Measurements from ENCODE around the gene TCTN2. TPM values are rescaled to one million over a fixed set of nuclear protein-coding genes. Genes with fewer than 3 reads are reported as not detected.

TCTN2 gene
- total RNA-seq (21.9 and 22.8 TPM in 2 replicates), polyA plus RNA-seq (7.8 and 8.5 TPM in 2 replicates), polyA minus RNA-seq (3.1 and 3.8 TPM in 2 replicates)
- total RNA-seq (2013), result 4.3 TPM

DNA sequence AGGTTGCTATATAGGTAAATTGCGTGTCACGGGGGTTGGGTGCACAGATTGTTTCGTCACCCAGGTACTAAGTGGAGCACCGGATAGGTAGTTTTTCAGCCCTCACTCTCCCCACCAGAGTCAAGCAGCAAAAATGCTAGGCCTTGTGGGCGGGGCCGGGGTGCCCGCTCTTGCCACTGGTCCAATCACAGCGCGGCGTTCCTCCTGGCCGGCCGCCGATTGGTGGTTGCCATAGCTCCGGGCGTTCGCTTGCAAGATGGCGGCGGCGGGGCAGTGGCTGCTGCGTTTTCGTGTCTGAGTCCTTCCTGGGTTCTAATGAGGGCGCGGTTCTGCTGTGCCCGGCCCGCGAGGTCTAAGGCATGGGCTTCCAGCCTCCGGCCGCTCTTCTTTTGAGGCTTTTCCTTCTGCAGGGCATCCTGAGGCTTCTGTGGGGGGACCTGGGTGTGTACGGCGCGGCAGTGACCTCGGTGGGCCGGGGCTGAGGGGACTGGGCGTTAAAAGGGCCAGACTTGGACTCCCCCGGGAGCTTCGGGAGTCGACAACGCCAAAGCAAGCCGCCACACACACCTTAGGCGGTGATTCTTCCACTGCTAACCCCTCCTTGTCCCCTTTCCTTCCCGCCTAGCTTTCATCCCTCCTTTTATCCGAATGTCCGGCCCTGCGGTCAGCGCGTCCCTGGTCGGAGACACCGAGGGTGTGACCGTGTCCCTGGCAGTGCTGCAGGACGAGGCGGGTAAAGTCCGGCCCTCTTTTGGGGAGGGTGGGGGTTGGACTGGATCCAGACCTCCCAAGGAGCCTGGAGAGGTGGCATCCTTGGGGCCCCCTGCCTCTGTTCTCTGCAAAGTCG is at the start of gene TCTN2:
Gene TCTN2 (plus strand): TSS at position 232 of the 847 bp plus-strand sequence. CDS start 128 bp downstream, at position 360.
- DNase-seq (peak; percentile 92), ATAC-seq (ENCODE audit: low read depth) (peak; percentile 100)
- H3K27me3 Mint-ChIP-seq, result no peaks in the 10 kb centered on the region
- H3K9me3 ChIP-seq (ENCODE audit: control extremely low read depth in 1 of 3, control insufficient read depth in 2 of 3, insufficient read depth in 1 of 3, low read length in 2 of 3), result no peaks in the 10 kb centered on the region
- peak within 1 kb of the TSS; percentile 86 for H3K4me2 ChIP-seq (replicated peaks; ENCODE audit: low read depth, low read length, poor library complexity, severe bottlenecking)
- H2AFZ ChIP-seq (ENCODE audit: insufficient read depth, low read depth, low read length, poor library complexity, severe bottlenecking), result peak within 1 kb of the TSS; percentile 98
- ChIA-PET CTCF (no interaction called here), POLR2A (interaction anchor here (0.6 to 1.3 kb wide), 3 partner anchors 41 to 388 kb away, joined by 3 to 7 read pairs (median 3); partner anchors contain the start of gene ATP6V0A2)
- H3K36me3 ChIP-seq (replicated peaks in 1 of 2; ENCODE audit: control extremely low read depth in 1 of 2, control insufficient read depth in 1 of 2, extremely low read depth in 1 of 2, insufficient read depth in 2 of 2, low read length in 1 of 2), result peaks cover 0 to 5% of the 10 kb centered on the region in 2 experiments
- H3K4me1 Mint-ChIP-seq, result peaks cover 14% of the 10 kb centered on the region
- H3K27ac ChIP-seq (ENCODE audit: low read length in 2 of 2), result peak within 1 kb of the TSS in 1 of 2 donors; percentile 62
- no peak for TF ChIP-seq EZH2 (IDR thresholded peaks at IDR 0.05; ENCODE audit: borderline replicate concordance, insufficient read depth, low read depth, low read length, poor library complexity, severe bottlenecking)
- TF ChIP-seq, protein P1, sequence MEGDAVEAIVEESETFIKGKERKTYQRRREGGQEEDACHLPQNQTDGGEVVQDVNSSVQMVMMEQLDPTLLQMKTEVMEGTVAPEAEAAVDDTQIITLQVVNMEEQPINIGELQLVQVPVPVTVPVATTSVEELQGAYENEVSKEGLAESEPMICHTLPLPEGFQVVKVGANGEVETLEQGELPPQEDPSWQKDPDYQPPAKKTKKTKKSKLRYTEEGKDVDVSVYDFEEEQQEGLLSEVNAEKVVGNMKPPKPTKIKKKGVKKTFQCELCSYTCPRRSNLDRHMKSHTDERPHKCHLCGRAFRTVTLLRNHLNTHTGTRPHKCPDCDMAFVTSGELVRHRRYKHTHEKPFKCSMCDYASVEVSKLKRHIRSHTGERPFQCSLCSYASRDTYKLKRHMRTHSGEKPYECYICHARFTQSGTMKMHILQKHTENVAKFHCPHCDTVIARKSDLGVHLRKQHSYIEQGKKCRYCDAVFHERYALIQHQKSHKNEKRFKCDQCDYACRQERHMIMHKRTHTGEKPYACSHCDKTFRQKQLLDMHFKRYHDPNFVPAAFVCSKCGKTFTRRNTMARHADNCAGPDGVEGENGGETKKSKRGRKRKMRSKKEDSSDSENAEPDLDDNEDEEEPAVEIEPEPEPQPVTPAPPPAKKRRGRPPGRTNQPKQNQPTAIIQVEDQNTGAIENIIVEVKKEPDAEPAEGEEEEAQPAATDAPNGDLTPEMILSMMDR (IDR thresholded peaks at IDR 0.05), result no peak
- no peaks in the 10 kb centered on the region for H4K20me1 ChIP-seq (ENCODE audit: control insufficient read depth, insufficient read depth, low read length, poor library complexity, severe bottlenecking)
- 1% methylated on average over 41 of the region's 53 CpGs for whole genome bisulfite sequencing (ENCODE audit: insufficient coverage)
- peak within 1 kb of the TSS; percentile 83 for H3K9ac ChIP-seq (ENCODE audit: low read length)
- H3K27me3 ChIP-seq (replicated peaks in 1 of 4; ENCODE audit: control extremely low read depth in 1 of 4, control insufficient read depth in 3 of 4, insufficient read depth in 4 of 4, low read length in 3 of 4), result no peaks in the 10 kb centered on the region
- peak within 1 kb of the TSS; percentile 45 to 83 (median 80) for H3K4me3 ChIP-seq (ENCODE audit: control extremely low read depth in 1 of 5, extremely low read depth in 1 of 5, insufficient read depth in 1 of 5, low read depth in 2 of 5, low read length in 4 of 5)
- H3K9me3 Mint-ChIP-seq (ENCODE audit: insufficient read depth), result no peaks in the 10 kb centered on the region
- peak within 1 kb of the TSS; percentile 89 for H3K4me3 Mint-ChIP-seq
- peak within 1 kb of the TSS; percentile 63 for H3K27ac Mint-ChIP-seq
- intact Hi-C loops (cut with micrococcal nuclease), result loop anchor here (1.0 kb wide), 2 partner anchors 38 to 41 kb away; partner anchors contain the start of genes ATP6V0A2, EIF2B1 and GTF2H3
- peaks cover 9 to 14% of the 10 kb centered on the region in 2 donors for H3K4me1 ChIP-seq (ENCODE audit: control insufficient read depth in 2 of 2, insufficient read depth in 2 of 2, low read length in 2 of 2)
- H3K79me2 ChIP-seq (ENCODE audit: control insufficient read depth, insufficient read depth, low read length), result no peaks in the 10 kb centered on the region
